ENCODE data around the gene FIBCD1.

DNA sequence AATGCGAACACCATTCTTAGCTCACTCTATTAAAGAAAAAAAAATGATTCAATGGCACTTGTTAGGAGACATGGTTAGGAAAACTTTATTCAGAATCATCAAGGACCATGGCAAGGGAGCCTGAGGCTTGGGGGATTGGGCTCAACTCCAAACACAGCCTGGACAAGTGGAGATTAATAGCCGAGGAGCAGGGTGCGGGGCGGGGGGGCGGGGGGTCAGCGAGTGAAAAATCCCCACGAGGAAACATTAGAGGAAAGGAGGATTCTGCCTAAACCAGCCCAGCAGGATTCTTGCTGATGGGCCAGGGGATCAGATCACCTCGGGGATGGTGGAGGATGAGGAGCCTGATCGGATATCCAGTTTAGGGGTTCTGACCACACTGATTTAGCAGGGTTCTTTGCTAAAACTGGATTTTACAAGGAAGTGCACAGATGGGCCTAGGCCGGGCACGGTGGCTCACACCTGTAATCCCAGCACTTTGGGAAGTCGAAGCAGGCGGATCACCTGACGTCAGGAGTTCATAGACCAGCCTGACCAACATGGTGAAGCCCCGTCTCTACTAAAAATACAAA, 24.4 kb upstream of the FIBCD1 start:
- TF ChIP-seq, protein P1, sequence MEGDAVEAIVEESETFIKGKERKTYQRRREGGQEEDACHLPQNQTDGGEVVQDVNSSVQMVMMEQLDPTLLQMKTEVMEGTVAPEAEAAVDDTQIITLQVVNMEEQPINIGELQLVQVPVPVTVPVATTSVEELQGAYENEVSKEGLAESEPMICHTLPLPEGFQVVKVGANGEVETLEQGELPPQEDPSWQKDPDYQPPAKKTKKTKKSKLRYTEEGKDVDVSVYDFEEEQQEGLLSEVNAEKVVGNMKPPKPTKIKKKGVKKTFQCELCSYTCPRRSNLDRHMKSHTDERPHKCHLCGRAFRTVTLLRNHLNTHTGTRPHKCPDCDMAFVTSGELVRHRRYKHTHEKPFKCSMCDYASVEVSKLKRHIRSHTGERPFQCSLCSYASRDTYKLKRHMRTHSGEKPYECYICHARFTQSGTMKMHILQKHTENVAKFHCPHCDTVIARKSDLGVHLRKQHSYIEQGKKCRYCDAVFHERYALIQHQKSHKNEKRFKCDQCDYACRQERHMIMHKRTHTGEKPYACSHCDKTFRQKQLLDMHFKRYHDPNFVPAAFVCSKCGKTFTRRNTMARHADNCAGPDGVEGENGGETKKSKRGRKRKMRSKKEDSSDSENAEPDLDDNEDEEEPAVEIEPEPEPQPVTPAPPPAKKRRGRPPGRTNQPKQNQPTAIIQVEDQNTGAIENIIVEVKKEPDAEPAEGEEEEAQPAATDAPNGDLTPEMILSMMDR (IDR thresholded peaks at IDR 0.05), result no peak
- TF ChIP-seq POLR2A (IDR thresholded peaks at IDR 0.05), result no peak
